ENCODE results near the gene HCN4.
A peak's percentile ranks its signal among the peaks of the same experiment; 100 is the strongest.

Gene HCN4

GRCh38 chr15:73375012-73375411 is 6.3 kb upstream of the HCN4 start:
- Histone ChIP-seq H3K4me2 (peak overlapping the region; percentile 54 to 79 (median 64); a peak in 21 of 22 replicates), H3K9ac (no peak overlapping the region), H4K20me1 (no peaks in the 10 kb centered on the region), H3K9me3 (replicated peaks in 1 of 11) (no peaks in the 10 kb centered on the region), H3K36me3 (no peaks in the 10 kb centered on the region), H3K4me3 (no peak overlapping the region), H3K27ac (0 out of 22 replicates have a peak overlapping the region, but pooled peaks of 2 of the 11 experiments have one; percentile 10 to 13), H3K27me3 (peaks cover 9 to 16% (median 13%) of the 10 kb centered on the region in 11 experiments), H3K4me1 (peaks cover 13 to 25% (median 20%) of the 10 kb centered on the region in 10 experiments)
- no peak for TF ChIP-seq Cebpa-rat (IDR thresholded peaks at IDR 0.05)

GRCh38 chr15:73374604-73375003 is 5.8 kb upstream of the HCN4 start:
- Histone ChIP-seq H4K20me1 (no peaks in the 10 kb centered on the region), H3K4me2 (peak overlapping the region; percentile 54 to 79 (median 64)), H3K36me3 (no peaks in the 10 kb centered on the region), H3K4me3 (no peak overlapping the region), H3K4me1 (peaks cover 13 to 25% (median 20%) of the 10 kb centered on the region in 10 experiments), H3K9me3 (replicated peaks in 1 of 11) (no peaks in the 10 kb centered on the region), H3K27me3 (peaks cover 13 to 20% (median 17%) of the 10 kb centered on the region in 11 experiments), H3K9ac (no peak overlapping the region), H3K27ac (peak overlapping the region in 2 of 11 experiments; percentile 10 to 13; a peak in 1 of 22 replicates)
- TF ChIP-seq Cebpa-rat (IDR thresholded peaks at IDR 0.05): no peak

- Histone ChIP-seq H3K36me3 (no peaks in the 10 kb centered on the region), H3K27ac (no peak overlapping the region), H3K4me2 (no peak overlapping the region), H3K9me3 (replicated peaks in 1 of 11) (peaks cover 0 to 10% (median 5%) of the 10 kb centered on the region in 11 experiments; a peak in 9 of 22 replicates), H3K9ac (no peak overlapping the region), H3K4me3 (no peak overlapping the region), H4K20me1 (no peaks in the 10 kb centered on the region; a peak in 1 of 22 replicates), H3K4me1 (peaks cover 13 to 25% (median 20%) of the 10 kb centered on the region in 10 experiments), H3K27me3 (peaks cover 27 to 34% (median 31%) of the 10 kb centered on the region in 11 experiments)
- TF ChIP-seq Cebpa-rat (IDR thresholded peaks at IDR 0.05): no peak
Observed at GRCh38 chr15:73373221-73373620, 4.5 kb upstream of the HCN4 start.

- no peak for TF ChIP-seq Cebpa-rat (IDR thresholded peaks at IDR 0.05)
- Histone ChIP-seq H3K27me3 (peaks cover 41 to 48% (median 45%) of the 10 kb centered on the region in 11 experiments), H3K9me3 (replicated peaks in 1 of 11) (peaks cover 0 to 17% (median 8%) of the 10 kb centered on the region in 11 experiments; a peak in 9 of 22 replicates), H3K36me3 (no peaks in the 10 kb centered on the region), H3K9ac (no peak overlapping the region), H3K4me2 (no peak overlapping the region), H3K4me1 (peaks cover 13 to 25% (median 20%) of the 10 kb centered on the region in 10 experiments), H3K27ac (no peak overlapping the region), H4K20me1 (no peaks in the 10 kb centered on the region; a peak in 2 of 22 replicates), H3K4me3 (no peak overlapping the region)
Observed at GRCh38 chr15:73371812-73372211, 3.1 kb upstream of the HCN4 start.

GRCh38 chr15:73370151-73370550 is 1.4 kb upstream of the HCN4 start:
- Histone ChIP-seq H3K9ac (no peak overlapping the region), H3K36me3 (no peaks in the 10 kb centered on the region), H3K4me1 (peaks cover 13 to 16% (median 15%) of the 10 kb centered on the region in 10 experiments), H3K9me3 (replicated peaks in 1 of 11) (peaks cover 0 to 17% (median 8%) of the 10 kb centered on the region in 11 experiments; a peak in 9 of 22 replicates), H3K4me3 (no peak overlapping the region), H3K4me2 (no peak overlapping the region), H4K20me1 (no peaks in the 10 kb centered on the region; a peak in 3 of 22 replicates), H3K27me3 (peaks cover 57 to 65% (median 60%) of the 10 kb centered on the region in 11 experiments), H3K27ac (no peak overlapping the region)
- no peak for TF ChIP-seq Cebpa-rat (IDR thresholded peaks at IDR 0.05)

GRCh38 chr15:73369154-73369694 is 466 bp upstream of the HCN4 start:
- Histone ChIP-seq H3K4me1 (peaks cover 5 to 9% (median 6%) of the 10 kb centered on the region in 10 experiments), H4K20me1 (no peaks in the 10 kb centered on the region; a peak in 3 of 22 replicates), H3K27ac (no peak overlapping the region), H3K9me3 (replicated peaks in 1 of 11) (peaks cover 0 to 17% (median 8%) of the 10 kb centered on the region in 11 experiments; a peak in 9 of 22 replicates), H3K36me3 (no peaks in the 10 kb centered on the region), H3K27me3 (peaks cover 58 to 69% (median 62%) of the 10 kb centered on the region in 11 experiments), H3K4me3 (no peak overlapping the region), H3K9ac (no peak overlapping the region), H3K4me2 (no peak overlapping the region)
- no peak for TF ChIP-seq Cebpa-rat (IDR thresholded peaks at IDR 0.05)

- H3K27me3 ChIP-seq: peaks cover 58 to 69% (median 62%) of the 10 kb centered on the region in 11 experiments
- no peak overlapping the region for H3K27ac ChIP-seq
- no peaks in the 10 kb centered on the region for H3K36me3 ChIP-seq
- peaks cover 0 to 8% (median 0%) of the 10 kb centered on the region in 10 experiments; a peak in 3 of 20 replicates for H3K4me1 ChIP-seq
- peak overlapping the region in 3 of 11 experiments; percentile 55 to 66 (median 58); a peak in 5 of 22 replicates for H3K4me2 ChIP-seq
- no peak overlapping the region for H3K9ac ChIP-seq
- peak overlapping the region in 1 of 10 experiments; percentile 59; a peak in 2 of 20 replicates for H3K4me3 ChIP-seq
- peaks cover 0 to 17% (median 8%) of the 10 kb centered on the region in 11 experiments; a peak in 9 of 22 replicates for H3K9me3 ChIP-seq (replicated peaks in 1 of 11)
- TF ChIP-seq Cebpa-rat (IDR thresholded peaks at IDR 0.05): no peak
- H4K20me1 ChIP-seq: no peaks in the 10 kb centered on the region; a peak in 4 of 22 replicates
Observed at GRCh38 chr15:73367624-73368300, 996 bp downstream of the HCN4 start.

GRCh38 chr15:73366766-73367623 is 1.8 kb downstream of the HCN4 start:
- Histone ChIP-seq H3K27ac (no peak overlapping the region), H3K9me3 (replicated peaks in 1 of 11) (peaks cover 0 to 17% (median 8%) of the 10 kb centered on the region in 11 experiments; a peak in 9 of 22 replicates), H4K20me1 (no peaks in the 10 kb centered on the region; a peak in 4 of 22 replicates), H3K4me2 (no peak overlapping the region), H3K4me3 (no peak overlapping the region), H3K36me3 (no peaks in the 10 kb centered on the region), H3K9ac (no peak overlapping the region), H3K27me3 (peaks cover 58 to 69% (median 62%) of the 10 kb centered on the region in 11 experiments), H3K4me1 (peaks cover 0 to 8% (median 0%) of the 10 kb centered on the region in 10 experiments; a peak in 3 of 20 replicates)
- TF ChIP-seq Cebpa-rat (IDR thresholded peaks at IDR 0.05): no peak
